T47D (cell line): ENCODE measurements around the gene SGIP1.

Source experiments
- DNase-seq, 2 experiments: peaks; one replicate each; pipeline versions ENCODE4 v3.0.0 to v3.0.0-alpha.2; 2011 to 2012; ENCODE audit warnings: low read depth in 1 of 2, low spot score in 1 of 2
- JUND ChIP-seq: IDR thresholded peaks from 2 replicates; pipeline ENCODE4 v1.6.1; 2012; ENCODE audit warnings: low read depth
- in situ Hi-C: cut with HindIII; loops from 2 replicates; pipeline ENCODE4 v1.10.0; 2016; ENCODE audit warnings: low sequenced_read_pairs, low pct_unique_long_range_greater_than_20kb

Gene SGIP1

GRCh38 chr1:66549017-66549416, 15.1 kb downstream of the SGIP1 start:
- TF ChIP-seq JUND, result no peak
- no peak for DNase-seq
- in situ Hi-C loops, result no loop called here

DNA sequence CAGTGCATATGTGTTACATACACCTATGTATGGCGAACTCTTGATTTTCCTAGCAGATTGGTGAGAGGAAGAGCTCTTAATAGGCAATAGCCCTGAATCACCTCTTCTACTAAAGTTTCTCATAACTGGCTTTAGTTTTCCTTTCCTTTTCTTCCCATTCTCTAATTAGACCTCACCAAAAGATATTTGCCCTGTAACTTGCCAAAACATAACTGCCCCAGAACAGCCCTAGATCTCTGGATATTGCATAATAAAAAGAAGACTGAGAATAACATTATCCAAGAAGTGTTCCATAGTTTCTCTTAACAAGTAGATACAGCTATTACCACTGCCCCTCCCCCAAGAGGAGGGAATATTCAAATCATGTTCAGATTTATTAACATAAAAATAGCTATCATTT, 16.3 kb downstream of the SGIP1 start:
- TF ChIP-seq JUND, result no peak
- DNase-seq, result no peak
- in situ Hi-C loops, result no loop called here

- TF ChIP-seq JUND, result no peak
- in situ Hi-C loops, result no loop called here
- no peak for DNase-seq
These were observed 18.3 kb downstream of the SGIP1 start for GRCh38 chr1:66552287-66552686.

DNA sequence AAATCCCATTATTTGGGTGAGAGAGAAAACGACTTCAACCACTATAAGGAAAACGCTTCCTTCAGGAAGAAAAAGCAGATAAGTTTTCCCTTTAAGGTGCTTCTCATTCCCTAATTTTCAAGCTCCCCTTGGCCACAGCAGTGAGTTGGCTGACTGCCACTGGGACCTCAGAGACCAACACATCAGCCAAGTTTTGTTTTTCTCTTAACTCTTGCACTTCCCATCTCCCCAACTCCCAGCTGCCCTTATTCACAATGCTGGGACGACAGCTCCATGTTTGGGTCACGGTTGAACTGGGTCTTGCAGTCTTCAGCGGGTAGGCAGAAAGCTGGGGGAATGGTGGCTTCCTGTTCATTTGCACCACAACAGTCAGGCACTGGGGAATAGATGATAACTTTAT, 18.9 kb downstream of the SGIP1 start:
- TF ChIP-seq JUND, result no peak
- no peak for DNase-seq
- in situ Hi-C loops, result no loop called here

- no peak for TF ChIP-seq JUND
- DNase-seq, result no peak
- in situ Hi-C loops, result no loop called here
These were observed 19.9 kb downstream of the SGIP1 start for GRCh38 chr1:66553846-66554245.

- in situ Hi-C loops, result no loop called here
- no peak for TF ChIP-seq JUND
- DNase-seq, result no peak
These were observed 22.2 kb downstream of the SGIP1 start for GRCh38 chr1:66556161-66556611.

DNA sequence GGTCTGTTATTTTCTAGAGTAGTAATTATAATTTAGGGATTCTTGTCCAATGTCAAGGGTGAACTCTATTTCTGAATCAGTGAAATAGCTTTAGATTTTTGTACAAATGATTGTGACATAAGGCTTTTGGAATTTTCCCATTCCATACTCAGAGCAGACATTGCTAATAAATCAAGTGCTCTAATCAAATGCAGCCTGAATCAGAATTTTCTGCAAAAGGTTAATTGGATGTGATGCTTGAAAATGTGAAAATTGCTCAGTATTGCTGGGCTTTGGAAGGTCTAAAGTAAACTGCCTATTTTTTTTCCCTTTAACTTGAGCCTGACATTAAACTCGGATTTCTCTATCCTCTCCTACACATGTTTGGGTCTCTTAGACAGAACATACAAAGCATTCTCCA, 23.2 kb downstream of the SGIP1 start:
- DNase-seq, result no peak
- TF ChIP-seq JUND, result no peak
- in situ Hi-C loops, result no loop called here

- no peak for TF ChIP-seq JUND
- no peak for DNase-seq
- in situ Hi-C loops, result no loop called here
These were observed 25.6 kb downstream of the SGIP1 start for GRCh38 chr1:66559517-66559916.

- DNase-seq, result no peak
- in situ Hi-C loops, result no loop called here
- TF ChIP-seq JUND, result no peak
These were observed 28.6 kb downstream of the SGIP1 start for GRCh38 chr1:66562561-66562960.

DNA sequence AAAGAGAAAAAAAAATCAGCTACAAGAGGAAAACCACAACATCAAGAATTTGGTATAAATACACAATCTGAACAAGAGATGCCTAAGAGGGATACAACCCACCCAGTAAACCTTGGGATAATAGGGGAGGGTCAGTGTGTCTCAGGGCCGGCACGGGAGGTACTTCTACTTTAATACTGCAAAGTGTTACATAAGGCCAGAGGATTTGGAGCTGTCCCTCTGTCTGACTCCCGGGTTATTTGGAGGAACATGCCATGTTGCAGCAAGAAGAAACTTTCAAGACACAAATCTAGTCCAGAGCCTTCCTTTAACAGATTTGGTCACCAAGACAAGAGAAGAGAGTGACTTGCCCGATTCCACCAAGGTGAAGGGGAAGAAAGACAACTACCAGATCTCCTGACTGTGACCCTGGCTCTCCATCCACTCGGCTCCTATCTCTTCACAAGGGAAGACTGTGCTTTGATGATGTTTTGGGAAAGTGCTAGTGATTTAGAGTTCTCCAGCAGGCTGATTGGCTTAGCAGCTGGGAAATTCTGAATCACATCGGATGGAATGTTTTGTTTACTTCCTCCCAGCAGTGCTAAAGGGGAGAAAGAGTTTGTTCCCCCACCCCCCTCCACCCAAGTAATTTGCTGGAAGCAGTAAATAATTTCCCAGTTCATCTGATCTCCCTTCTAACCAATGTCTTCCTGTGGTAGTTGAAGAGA, 29.3 kb downstream of the SGIP1 start:
- in situ Hi-C loops, result no loop called here
- DNase-seq, result no peak
- no peak for TF ChIP-seq JUND

DNA sequence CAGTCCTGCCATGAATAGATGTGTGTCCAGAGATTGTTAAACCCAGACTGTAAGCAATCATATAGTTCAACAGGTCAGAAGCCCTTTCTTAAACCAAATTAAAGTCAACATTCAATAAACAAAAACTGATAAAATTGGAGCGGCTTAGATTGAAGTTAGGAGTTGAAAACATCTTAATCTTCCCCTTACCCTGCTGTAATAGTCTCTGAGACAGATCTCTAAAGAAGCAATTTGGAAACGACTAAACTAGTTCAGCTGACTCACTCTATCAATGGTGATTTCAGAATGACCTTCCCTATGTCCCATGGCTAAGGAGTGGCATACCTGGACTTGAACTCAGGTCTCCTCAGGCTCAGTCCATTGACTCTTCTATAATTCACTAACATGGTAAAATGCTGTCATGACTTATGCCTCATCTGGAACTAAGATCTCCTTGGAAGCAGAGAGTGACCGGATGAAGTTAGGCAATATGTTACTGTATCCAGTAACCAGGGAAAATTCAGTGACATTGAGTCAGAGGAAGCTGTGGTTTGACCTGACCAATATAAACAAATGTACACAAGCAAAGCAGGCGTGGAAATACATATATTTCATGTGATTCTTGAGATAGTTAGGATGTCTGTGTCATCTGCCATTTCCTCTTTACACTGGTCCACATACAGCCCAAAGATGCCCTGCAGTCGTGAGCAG, 30.1 kb downstream of the SGIP1 start:
- in situ Hi-C loops, result no loop called here
- no peak for TF ChIP-seq JUND
- DNase-seq, result no peak

- in situ Hi-C loops, result no loop called here
- TF ChIP-seq JUND, result no peak
- no peak for DNase-seq
These were observed 36.2 kb downstream of the SGIP1 start for GRCh38 chr1:66570196-66570595.

GRCh38 chr1:66571789-66572188, 37.8 kb downstream of the SGIP1 start:
- no peak for DNase-seq
- in situ Hi-C loops, result no loop called here
- TF ChIP-seq JUND, result no peak

- no peak for TF ChIP-seq JUND
- in situ Hi-C loops, result no loop called here
- no peak for DNase-seq
These were observed 41.8 kb downstream of the SGIP1 start for GRCh38 chr1:66575739-66576138.
